Aorta (tissue), 5 donors: ENCODE measurements around the gene PRKCZ. TPM values are rescaled to one million over a fixed set of nuclear protein-coding genes. Genes with fewer than 3 reads are reported as not detected.
A peak's percentile ranks its signal among the peaks of the same experiment; 100 is the strongest.

Experiments used
- ATAC-seq: fragments of 200-7000 bp; cut with Tn5 transposase; one replicate; pipeline ENCODE4 v1.9.1; 2022; ENCODE audit warnings: moderate library complexity; ENCODE audit not compliant: low FRiP score
- DNase-seq, 2 donors: peaks; one replicate each; pipeline ENCODE4 v3.0.0-alpha.2; 2020
- H3K27ac ChIP-seq, 2 donors: one replicate each; pipeline ENCODE4 v1.5.1; 2013; ENCODE audit warnings: low read length in 2 of 2, mild to moderate bottlenecking in 2 of 2, moderate library complexity in 2 of 2, control low read depth in 1 of 2, inconsistent platforms in 1 of 2, low read depth in 1 of 2
- H3K27me3 ChIP-seq, 2 donors: one replicate each; pipeline ENCODE4 v1.6.1; 2013; ENCODE audit warnings: control low read depth in 1 of 2, low read length in 1 of 2, mild to moderate bottlenecking in 1 of 2, moderate library complexity in 1 of 2; ENCODE audit not compliant: insufficient read depth in 2 of 2, control insufficient read depth in 1 of 2
- H3K36me3 ChIP-seq, 2 donors: one replicate each; pipeline ENCODE4 v1.6.1; 2013; ENCODE audit warnings: control low read depth in 1 of 2, low read length in 1 of 2, mild to moderate bottlenecking in 1 of 2; ENCODE audit not compliant: insufficient read depth in 2 of 2, control insufficient read depth in 1 of 2
- H3K4me1 ChIP-seq, 2 donors: one replicate each; pipeline ENCODE4 v1.6.1; 2013; ENCODE audit warnings: low read length in 2 of 2, control low read depth in 1 of 2, mild to moderate bottlenecking in 1 of 2, moderate library complexity in 1 of 2; ENCODE audit not compliant: insufficient read depth in 2 of 2, control insufficient read depth in 1 of 2
- H3K4me3 ChIP-seq, 2 donors: one replicate each; pipeline ENCODE4 v1.5.1; 2013; ENCODE audit warnings: low read length in 2 of 2, control low read depth in 1 of 2, mild to moderate bottlenecking in 1 of 2
- H3K9me3 ChIP-seq: one replicate; pipeline ENCODE4 v1.6.1; 2013; ENCODE audit warnings: mild to moderate bottlenecking, low read length; ENCODE audit not compliant: control insufficient read depth
- WGBS, 2 donors: extraction: QIAGEN DNeasy Blood & Tissue Kit; methylation state at CpG; one replicate each; pipeline ENCODE4 v1.1.7; 2013; 5-methylcytosine and 5-hydroxymethylcytosine counted together
- intact Hi-C, 2 donors: fragments of 100-400 bp; cut with DNase I; formaldehyde crosslinking; loops; one replicate each; pipeline versions ENCODE4 v1.14.2 to v1.15.0; 2022
- polyA plus RNA-seq, 2 donors: library from polyadenylated mRNA; stranded (reverse); fragments of 200-250 nt; gene quantifications; one replicate each; pipeline ENCODE4 v1.2.3, GENCODE V29; 2013
- total RNA-seq, 2 donors: library from RNA; stranded (reverse); fragmentation: NEBNext Ultra II Directional; extraction: Animal tissue kit (Norgen Biotek cat#: 25700); gene quantifications; one replicate each; pipeline ENCODE4 v1.2.1, GENCODE V29; 2021
- donor health status: healthy with polysubstance abuse.
- donor health status: Bipolar disorder and iron deficiency.
- donor health status: DM: no; HTN: no; CAD: no.
- donor health status: DM: no; HTN: no; CAD: no.
- donor health status: DM: yes; HTN: yes; CAD: no.

Gene PRKCZ
- total and polyA plus RNA-seq, 4 donors = 1.5 to 23.2 (median 4.2) TPM

GRCh38 chr1:2151252-2151651 lies 101.0 kb downstream of the PRKCZ start:
- Histone ChIP-seq H3K27me3 (no peaks in the 10 kb centered on the region), H3K4me1 (no peaks in the 10 kb centered on the region), H3K27ac (no peak overlapping the region), H3K9me3 (no peaks in the 10 kb centered on the region), H3K4me3 (no peak overlapping the region), H3K36me3 (no peaks in the 10 kb centered on the region)
- no peak for ATAC-seq
- intact Hi-C loops = no loop called here
- WGBS, 2 donors = 56 to 65% methylated on average over 10 of the region's 10 CpGs
- DNase-seq = peak in 1 of 2 donors; percentile 75

DNA sequence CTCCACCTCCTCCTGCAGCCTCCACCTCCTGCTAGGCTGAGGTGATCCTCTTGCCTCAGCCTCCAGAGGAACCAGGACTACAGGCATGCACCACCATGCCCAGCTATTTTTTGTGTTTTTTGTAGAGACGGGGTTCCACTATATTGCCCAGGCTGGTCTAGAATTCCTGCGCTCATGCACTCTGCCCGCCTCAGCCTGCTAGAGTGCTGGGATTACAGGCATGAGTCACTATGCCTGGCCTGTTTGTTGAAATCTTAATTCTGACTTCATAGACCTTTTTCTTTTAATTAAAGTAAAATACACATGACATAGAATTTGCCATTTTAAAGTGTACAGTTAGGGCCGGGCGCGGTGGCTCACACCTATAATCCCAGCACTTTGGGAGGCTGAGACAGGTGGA lies 101.7 kb downstream of the PRKCZ start:
- intact Hi-C loops = no loop called here
- no peaks in the 10 kb centered on the region for H3K27me3 ChIP-seq
- no peak for ATAC-seq
- H3K36me3 ChIP-seq = no peaks in the 10 kb centered on the region
- H3K4me3 ChIP-seq = no peak overlapping the region
- H3K4me1 ChIP-seq = no peaks in the 10 kb centered on the region
- no peaks in the 10 kb centered on the region for H3K9me3 ChIP-seq
- H3K27ac ChIP-seq = no peak overlapping the region
- no peak for DNase-seq
- WGBS, 2 donors = 89 to 92% methylated on average over 6 of the region's 6 CpGs

DNA sequence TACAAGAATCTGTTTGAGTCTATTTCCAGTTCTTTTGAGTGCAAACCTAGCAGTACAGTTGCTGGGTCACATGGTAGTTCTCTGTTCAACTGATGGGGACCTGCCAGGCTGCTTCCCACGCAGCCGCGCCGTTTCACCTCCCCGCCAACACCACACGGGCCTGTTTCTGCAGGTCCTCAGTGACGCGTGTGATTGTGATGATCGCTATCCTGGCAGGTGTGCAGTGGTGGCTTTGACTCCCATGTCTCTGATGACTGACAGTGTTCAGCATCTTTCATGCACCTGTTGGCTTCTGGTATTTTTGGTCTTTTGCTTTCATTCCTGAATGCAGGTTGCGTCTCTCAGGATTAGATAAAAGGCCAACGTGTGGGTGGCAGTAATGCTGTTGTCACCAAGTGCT lies 102.7 kb downstream of the PRKCZ start:
- intact Hi-C loops = no loop called here
- Histone ChIP-seq H3K27me3 (no peaks in the 10 kb centered on the region), H3K36me3 (no peaks in the 10 kb centered on the region), H3K4me3 (no peak overlapping the region), H3K4me1 (no peaks in the 10 kb centered on the region), H3K9me3 (no peaks in the 10 kb centered on the region), H3K27ac (no peak overlapping the region)
- WGBS, 2 donors = 89% methylated on average over 11 of the region's 11 CpGs
- DNase-seq (no peak), ATAC-seq (no peak)

DNA sequence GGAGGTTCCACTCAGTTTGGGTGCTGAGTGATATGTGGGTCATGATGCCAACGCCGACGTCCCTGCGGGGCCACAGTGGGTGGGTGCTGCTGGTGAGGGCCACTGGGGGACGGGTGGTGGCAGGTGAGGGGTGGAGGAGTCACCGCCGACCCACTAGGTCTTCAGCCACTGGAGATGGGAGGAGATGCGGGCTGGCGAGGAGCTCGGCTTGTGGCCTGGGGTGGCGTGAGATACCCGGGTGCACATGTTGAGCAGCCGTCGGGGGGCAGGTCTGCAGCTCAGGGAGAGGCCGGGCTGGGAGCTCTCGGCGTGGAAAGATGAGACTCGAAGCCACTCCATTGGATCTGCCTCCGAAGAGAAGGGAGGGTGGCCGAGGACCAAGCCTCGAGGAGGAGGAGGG lies 103.8 kb downstream of the PRKCZ start:
- ATAC-seq (no peak), DNase-seq (no peak)
- Histone ChIP-seq H3K4me3 (no peak overlapping the region), H3K27me3 (no peaks in the 10 kb centered on the region), H3K36me3 (no peaks in the 10 kb centered on the region), H3K27ac (no peak overlapping the region), H3K9me3 (no peaks in the 10 kb centered on the region), H3K4me1 (no peaks in the 10 kb centered on the region)
- intact Hi-C loops = no loop called here
- WGBS, 2 donors = 91 to 92% methylated on average over 18 to 21 of the region's 21 CpGs

DNA sequence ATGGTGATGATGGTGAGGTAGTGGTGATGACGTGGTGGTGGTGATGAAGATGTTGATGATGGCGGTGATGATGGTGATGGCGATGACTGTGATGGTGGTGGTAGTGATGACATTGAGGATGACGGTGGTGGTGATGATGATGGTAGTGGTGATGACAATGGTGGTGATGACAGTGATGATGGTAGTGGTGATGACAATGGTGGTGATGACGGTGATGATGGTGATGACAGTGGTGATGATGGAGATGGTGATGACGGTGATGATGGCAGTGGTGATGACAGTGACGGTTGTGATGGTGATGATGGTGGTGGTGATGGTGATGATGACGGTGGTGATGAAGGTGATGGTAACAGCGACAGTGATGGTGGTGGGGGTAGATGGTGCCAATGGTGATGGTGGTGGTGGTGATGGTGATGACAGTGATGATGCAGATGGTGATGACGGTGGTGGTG lies 105.0 kb downstream of the PRKCZ start:
- no peaks in the 10 kb centered on the region for H3K27me3 ChIP-seq
- H3K4me1 ChIP-seq = no peaks in the 10 kb centered on the region
- DNase-seq (no peak), ATAC-seq (no peak)
- 96 to 97% methylated on average over 10 of the region's 10 CpGs for WGBS, 2 donors
- no peaks in the 10 kb centered on the region for H3K9me3 ChIP-seq
- H3K36me3 ChIP-seq = no peaks in the 10 kb centered on the region
- no peak overlapping the region for H3K27ac ChIP-seq
- intact Hi-C loops = no loop called here
- no peak overlapping the region for H3K4me3 ChIP-seq

DNA sequence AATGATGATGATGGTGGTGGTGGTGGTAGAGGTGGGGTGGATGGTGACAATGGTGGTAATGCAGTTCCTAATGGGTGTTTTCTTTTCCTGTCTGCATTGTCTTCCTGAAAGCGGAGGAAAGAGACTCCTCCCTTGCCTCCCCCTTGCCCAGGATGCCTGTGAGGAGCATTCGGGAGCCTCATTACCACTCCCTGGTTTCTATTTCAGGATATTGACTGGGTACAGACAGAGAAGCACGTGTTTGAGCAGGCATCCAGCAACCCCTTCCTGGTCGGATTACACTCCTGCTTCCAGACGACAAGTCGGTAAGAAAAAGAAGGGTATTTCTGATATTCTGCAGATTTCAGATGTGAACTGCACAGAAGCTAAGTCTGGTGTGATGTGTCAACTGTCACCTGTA lies 105.6 kb downstream of the PRKCZ start:
- H3K4me1 ChIP-seq = no peaks in the 10 kb centered on the region
- no peaks in the 10 kb centered on the region for H3K9me3 ChIP-seq
- no peak for DNase-seq
- intact Hi-C loops = no loop called here
- WGBS, 2 donors = 85% methylated on average over 6 of the region's 6 CpGs
- no peak overlapping the region for H3K4me3 ChIP-seq
- no peaks in the 10 kb centered on the region for H3K27me3 ChIP-seq
- no peak for ATAC-seq
- no peaks in the 10 kb centered on the region for H3K36me3 ChIP-seq
- no peak overlapping the region for H3K27ac ChIP-seq

DNA sequence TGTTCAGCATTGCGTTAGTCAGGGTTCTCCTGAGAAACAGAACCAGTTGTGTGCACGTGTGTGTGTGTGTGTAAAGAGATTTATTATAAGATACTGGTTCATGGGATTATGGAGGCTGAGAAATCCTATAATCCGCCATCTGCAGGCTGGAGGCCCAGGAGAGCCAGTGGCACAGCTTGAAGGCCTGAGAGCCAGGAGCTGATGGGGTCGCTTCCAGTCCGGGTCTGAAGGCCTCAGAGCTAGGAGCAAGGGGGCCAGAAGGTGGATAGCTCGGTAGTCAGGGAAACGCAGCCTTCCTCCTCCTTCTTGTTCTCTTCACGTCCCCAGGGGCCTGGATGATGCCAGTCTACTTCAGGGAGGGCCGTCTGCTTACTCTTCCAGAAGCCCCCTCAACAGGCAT lies 106.7 kb downstream of the PRKCZ start:
- ATAC-seq (no peak), DNase-seq (no peak)
- H3K4me3 ChIP-seq = no peak overlapping the region
- H3K4me1 ChIP-seq = no peaks in the 10 kb centered on the region
- no peaks in the 10 kb centered on the region for H3K27me3 ChIP-seq
- no peaks in the 10 kb centered on the region for H3K9me3 ChIP-seq
- H3K36me3 ChIP-seq = no peaks in the 10 kb centered on the region
- intact Hi-C loops = no loop called here
- no peak overlapping the region for H3K27ac ChIP-seq
- WGBS, 2 donors = 81 to 83% methylated on average over 7 to 9 of the region's 9 CpGs

DNA sequence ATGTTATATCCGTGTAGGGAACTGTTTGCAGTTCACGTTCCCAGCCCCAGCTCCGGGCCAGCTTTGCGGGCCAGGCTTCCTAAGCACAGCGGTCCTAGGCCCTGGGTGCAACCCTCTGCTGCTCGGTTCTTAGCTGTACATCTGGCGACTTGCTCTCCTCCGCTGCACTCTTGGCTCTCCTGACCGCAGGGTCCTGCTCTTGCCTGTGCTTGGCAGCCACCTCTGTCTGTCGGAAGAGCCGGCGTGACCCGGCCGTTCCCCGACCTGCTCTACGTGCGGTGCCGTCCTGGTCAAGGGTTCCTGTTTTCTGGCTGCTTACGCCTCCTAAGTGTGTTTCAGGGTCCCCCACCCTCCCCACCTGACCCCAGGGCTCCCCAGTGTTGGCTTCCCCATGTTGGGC lies 107.6 kb downstream of the PRKCZ start:
- no peak for ATAC-seq
- no peaks in the 10 kb centered on the region for H3K36me3 ChIP-seq
- WGBS, 2 donors = 89 to 96% methylated on average over 19 of the region's 19 CpGs
- intact Hi-C loops = no loop called here
- H3K4me3 ChIP-seq = no peak overlapping the region
- no peak for DNase-seq
- H3K4me1 ChIP-seq = no peaks in the 10 kb centered on the region
- H3K9me3 ChIP-seq = no peaks in the 10 kb centered on the region
- H3K27me3 ChIP-seq = no peaks in the 10 kb centered on the region
- no peak overlapping the region for H3K27ac ChIP-seq

DNA sequence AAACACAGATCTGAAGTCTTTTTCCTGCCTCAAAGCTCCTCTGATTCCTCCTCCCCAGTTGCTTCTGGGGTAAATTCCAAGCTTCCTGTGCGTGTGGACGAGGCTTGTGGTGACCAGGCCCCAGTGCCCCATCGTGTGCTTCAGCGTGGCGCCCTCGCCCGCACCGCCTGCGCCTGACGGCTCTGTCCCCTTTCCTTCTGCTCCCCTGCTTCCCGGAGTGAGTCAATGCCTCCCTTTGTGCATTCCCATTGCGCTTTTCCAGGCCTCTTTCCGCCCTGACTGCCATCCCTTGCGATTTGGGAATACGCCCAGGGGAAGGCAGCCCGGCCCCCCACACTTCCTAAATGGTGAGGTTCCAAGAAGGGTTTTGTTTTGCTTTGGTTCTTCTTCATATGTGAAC lies 108.1 kb downstream of the PRKCZ start:
- H3K4me3 ChIP-seq = no peak overlapping the region
- H3K4me1 ChIP-seq = no peaks in the 10 kb centered on the region
- DNase-seq (no peak), ATAC-seq (no peak)
- no peaks in the 10 kb centered on the region for H3K36me3 ChIP-seq
- no peaks in the 10 kb centered on the region for H3K9me3 ChIP-seq
- intact Hi-C loops = no loop called here
- 90 to 92% methylated on average over 16 of the region's 16 CpGs for WGBS, 2 donors
- H3K27me3 ChIP-seq = no peaks in the 10 kb centered on the region
- no peak overlapping the region for H3K27ac ChIP-seq
